22Rv1 (cell line): Measurements from ENCODE around the gene NFIA.

Experiments used
- CTCF ChIP-seq: fragments of 450-650 bp; IDR thresholded peaks from 2 replicates; pipeline ENCODE4 v1.5.1; 2017; ENCODE audit warnings: mild to moderate bottlenecking
- ZFX ChIP-seq: fragments of 450-650 bp; IDR thresholded peaks from 2 replicates; pipeline ENCODE4 v1.6.1; 2017; ENCODE audit warnings: antibody characterized with exemption, borderline replicate concordance

DNA sequence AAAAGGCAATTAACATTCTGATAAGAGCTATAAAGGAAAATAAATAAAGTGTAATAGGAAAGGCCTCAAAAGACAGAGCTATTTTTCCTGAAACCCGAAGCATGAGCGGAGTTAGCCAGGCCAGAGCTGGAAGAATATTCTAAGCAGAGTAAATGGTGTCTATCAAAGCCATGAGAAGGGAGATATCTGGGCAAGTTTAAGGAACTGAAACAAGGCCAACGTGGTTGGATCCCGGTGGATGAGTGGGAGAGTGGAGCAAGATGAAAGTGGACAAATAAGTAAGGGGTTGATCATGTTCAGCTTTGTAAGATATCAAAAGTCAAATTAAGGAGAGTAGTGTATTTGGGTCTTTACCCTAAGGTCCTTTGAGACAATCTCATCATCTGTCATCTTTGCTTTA is 408.6 kb downstream of the NFIA start:
- TF ChIP-seq CTCF (no peak), ZFX (no peak)
